ENCODE data around the gene PIP5K1A.

- peak in 2 of 4 experiments; percentile 8 to 22 for TF ChIP-seq CTCF (IDR thresholded peaks at IDR 0.05)
- peak; percentile 43 to 72 for TF ChIP-seq POLR2A (IDR thresholded peaks at IDR 0.05)
Measured at GRCh38 chr1:151281969-151282882, 83.9 kb downstream of the PIP5K1A start, which contains the start of gene ZNF687.

All from uterus (tissue), 2 donors.